ENCODE measurements around the gene SCAPER. TPM values are rescaled to one million over a fixed set of nuclear protein-coding genes. Genes with fewer than 3 reads are reported as not detected.

SCAPER gene
- total and polyA plus RNA-seq, 4 donors = 3.3 to 18.0 (median 9.9) TPM

- H3K4me1 ChIP-seq (ENCODE audit: control insufficient read depth in 4 of 4, insufficient read depth in 4 of 4, low read length in 3 of 4) = peaks cover 10 to 37% (median 25%) of the 10 kb centered on the region in 4 donors
- no peak overlapping the region for H3K4me3 ChIP-seq (ENCODE audit: low read depth in 1 of 3, low read length in 3 of 3)
- no peaks in the 10 kb centered on the region for H3K9me3 ChIP-seq (ENCODE audit: control insufficient read depth in 4 of 4, low read length in 3 of 4)
- no peak overlapping the region for H3K27ac ChIP-seq (ENCODE audit: low read depth in 1 of 2, low read length in 2 of 2)
- H3K27me3 ChIP-seq (ENCODE audit: control insufficient read depth in 4 of 4, insufficient read depth in 4 of 4, low read length in 3 of 4) = peaks cover 0 to 24% (median 13%) of the 10 kb centered on the region in 4 donors
- no peak for DNase-seq (ENCODE audit: low spot score)
- TF ChIP-seq RXRA (IDR thresholded peaks at IDR 0.05) (no peak), MAX (IDR thresholded peaks at IDR 0.05) (no peak), REST (IDR thresholded peaks at IDR 0.05) (no peak), ZBTB33 (IDR thresholded peaks at IDR 0.05) (no peak)
- no peak overlapping the region for H3K9ac ChIP-seq (ENCODE audit: low read depth in 1 of 2, low read length in 2 of 2)
- H3K36me3 ChIP-seq (ENCODE audit: control insufficient read depth in 4 of 4, insufficient read depth in 3 of 4, low read depth in 1 of 4, low read length in 3 of 4) = peaks cover 0 to 2% (median 0%) of the 10 kb centered on the region in 4 donors
- WGBS = 20% methylated on average over 7 of the region's 7 CpGs
These were observed 559.6 kb downstream of the SCAPER start for GRCh38 chr15:76345583-76345879.

- 21% methylated on average over 3 of the region's 3 CpGs for WGBS
- no peaks in the 10 kb centered on the region for H3K9me3 ChIP-seq (ENCODE audit: control insufficient read depth in 4 of 4, low read length in 3 of 4)
- TF ChIP-seq EGR1 (IDR thresholded peaks at IDR 0.05; ENCODE audit: low read depth in 2 of 2) (no peak), HNF4A (conservative IDR thresholded peaks at IDR 0.05) (no peak), SP1 (IDR thresholded peaks at IDR 0.05) (no peak), RAD21 (IDR thresholded peaks at IDR 0.05) (no peak), ZBTB33 (IDR thresholded peaks at IDR 0.05) (no peak), RXRA (IDR thresholded peaks at IDR 0.05) (no peak), GABPA (IDR thresholded peaks at IDR 0.05 in 1 of 2, conservative IDR thresholded peaks at IDR 0.05 in 1 of 2) (no peak), CTCF (IDR thresholded peaks at IDR 0.05; ENCODE audit: low read depth, low read length, missing input control) (no peak), ATF3 (IDR thresholded peaks at IDR 0.05) (no peak), HNF4G (IDR thresholded peaks at IDR 0.05) (no peak), NR2F2 (IDR thresholded peaks at IDR 0.05) (no peak), FOXA1 (IDR thresholded peaks at IDR 0.05) (no peak), MAX (IDR thresholded peaks at IDR 0.05) (no peak)
- no peak overlapping the region for H3K9ac ChIP-seq (ENCODE audit: low read depth in 1 of 2, low read length in 2 of 2)
- peaks cover 12 to 42% (median 30%) of the 10 kb centered on the region in 4 donors for H3K4me1 ChIP-seq (ENCODE audit: control insufficient read depth in 4 of 4, insufficient read depth in 4 of 4, low read length in 3 of 4)
- no peak for DNase-seq (ENCODE audit: low spot score)
- no peak overlapping the region for H3K4me3 ChIP-seq (ENCODE audit: low read depth in 1 of 3, low read length in 3 of 3)
- H3K27me3 ChIP-seq (ENCODE audit: control insufficient read depth in 4 of 4, insufficient read depth in 4 of 4, low read length in 3 of 4) = peaks cover 0 to 27% (median 15%) of the 10 kb centered on the region in 4 donors
- peaks cover 0 to 2% (median 0%) of the 10 kb centered on the region in 4 donors for H3K36me3 ChIP-seq (ENCODE audit: control insufficient read depth in 4 of 4, insufficient read depth in 3 of 4, low read depth in 1 of 4, low read length in 3 of 4)
- no peak overlapping the region for H3K27ac ChIP-seq (ENCODE audit: low read depth in 1 of 2, low read length in 2 of 2)
These were observed 560.1 kb downstream of the SCAPER start for GRCh38 chr15:76344893-76345582.
